Neural crest cell (in vitro differentiated cells): ENCODE measurements around the gene CHMP1B. TPM values are rescaled to one million over a fixed set of nuclear protein-coding genes. Genes with fewer than 3 reads are reported as not detected.

Experiments
- DNase-seq: peaks from one replicate; pipeline ENCODE4 v3.0.0; 2021; ENCODE audit warnings: low read depth, mixed read lengths, low spot score
- H3K27ac Mint-ChIP-seq: one replicate; pipeline ENCODE4 v1.8.0; 2021; ENCODE audit warnings: mild to moderate bottlenecking, mixed read lengths; ENCODE audit not compliant: unreplicated experiment
- H3K27me3 Mint-ChIP-seq: 2 replicates; pipeline ENCODE4 v1.8.0; 2021; ENCODE audit warnings: low read depth, mild to moderate bottlenecking, mixed read lengths
- H3K36me3 Mint-ChIP-seq: 2 replicates; pipeline ENCODE4 v1.8.0; 2021; ENCODE audit warnings: low read depth, mild to moderate bottlenecking, mixed read lengths
- H3K4me1 Mint-ChIP-seq: 2 replicates; pipeline ENCODE4 v1.8.0; 2021; ENCODE audit warnings: mixed read lengths
- H3K4me3 Mint-ChIP-seq: one replicate; pipeline ENCODE4 v1.8.0; 2021; ENCODE audit warnings: mild to moderate bottlenecking, mixed read lengths
- H3K9me3 Mint-ChIP-seq: 2 replicates; pipeline ENCODE4 v1.8.0; 2021; ENCODE audit warnings: mixed read lengths
- total RNA-seq: library from RNA; stranded (reverse); gene quantifications from 2 replicates; pipeline ENCODE4 v1.2.1, GENCODE V29; 2021
- TF ChIP-seq, protein P1 (sequence below): fragments of 200-600 bp; sonication (generic); conservative IDR thresholded peaks from 2 replicates; pipeline ENCODE4 v1.5.0; 2021; ENCODE audit warnings: antibody characterized with exemption, mild to moderate bottlenecking

The CHMP1B gene
- total RNA-seq, 1 donor from 2014 or later: 23.7 TPM

DNA sequence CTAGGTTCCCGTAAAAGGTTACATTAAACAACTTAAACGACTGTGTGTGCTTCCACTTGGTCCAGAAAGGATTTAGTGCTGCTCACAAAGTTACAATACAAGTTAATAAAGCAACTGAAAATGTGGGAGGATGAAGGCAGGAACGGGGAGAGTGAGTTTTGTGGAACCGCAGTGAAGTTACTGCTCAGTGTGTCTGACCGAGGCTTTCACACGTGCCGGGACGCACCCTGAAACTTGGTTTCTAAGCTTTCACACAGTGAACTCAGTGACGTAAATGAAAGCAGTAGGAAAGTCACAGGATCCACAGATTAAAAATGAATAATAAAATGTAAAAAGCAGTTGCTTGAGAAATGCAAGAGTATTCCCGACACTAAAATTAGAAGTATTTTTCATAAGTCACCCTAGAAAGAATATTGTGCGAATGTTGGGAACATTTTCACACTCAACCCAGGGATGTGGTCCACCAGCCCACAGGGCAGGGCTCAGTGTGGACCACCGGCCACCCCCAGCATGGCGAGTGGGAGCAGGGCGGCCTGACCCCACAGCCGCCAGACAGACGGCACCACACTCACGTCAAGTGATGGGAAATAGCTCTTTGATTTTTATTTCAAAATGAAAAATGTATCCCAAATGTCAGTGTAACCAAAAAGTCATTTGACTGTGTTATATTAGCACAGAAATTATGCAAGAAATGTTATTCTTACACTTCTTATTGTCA, 32.6 kb upstream of the CHMP1B start:
- Mint-ChIP-seq H3K9me3 (no peaks in the 10 kb centered on the region), H3K4me1 (peaks cover 3% of the 10 kb centered on the region), H3K36me3 (no peaks in the 10 kb centered on the region), H3K4me3 (no peak overlapping the region), H3K27ac (no peak overlapping the region), H3K27me3 (no peaks in the 10 kb centered on the region)
- DNase-seq: no peak
- TF ChIP-seq, protein P1, sequence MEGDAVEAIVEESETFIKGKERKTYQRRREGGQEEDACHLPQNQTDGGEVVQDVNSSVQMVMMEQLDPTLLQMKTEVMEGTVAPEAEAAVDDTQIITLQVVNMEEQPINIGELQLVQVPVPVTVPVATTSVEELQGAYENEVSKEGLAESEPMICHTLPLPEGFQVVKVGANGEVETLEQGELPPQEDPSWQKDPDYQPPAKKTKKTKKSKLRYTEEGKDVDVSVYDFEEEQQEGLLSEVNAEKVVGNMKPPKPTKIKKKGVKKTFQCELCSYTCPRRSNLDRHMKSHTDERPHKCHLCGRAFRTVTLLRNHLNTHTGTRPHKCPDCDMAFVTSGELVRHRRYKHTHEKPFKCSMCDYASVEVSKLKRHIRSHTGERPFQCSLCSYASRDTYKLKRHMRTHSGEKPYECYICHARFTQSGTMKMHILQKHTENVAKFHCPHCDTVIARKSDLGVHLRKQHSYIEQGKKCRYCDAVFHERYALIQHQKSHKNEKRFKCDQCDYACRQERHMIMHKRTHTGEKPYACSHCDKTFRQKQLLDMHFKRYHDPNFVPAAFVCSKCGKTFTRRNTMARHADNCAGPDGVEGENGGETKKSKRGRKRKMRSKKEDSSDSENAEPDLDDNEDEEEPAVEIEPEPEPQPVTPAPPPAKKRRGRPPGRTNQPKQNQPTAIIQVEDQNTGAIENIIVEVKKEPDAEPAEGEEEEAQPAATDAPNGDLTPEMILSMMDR: no peak

DNA sequence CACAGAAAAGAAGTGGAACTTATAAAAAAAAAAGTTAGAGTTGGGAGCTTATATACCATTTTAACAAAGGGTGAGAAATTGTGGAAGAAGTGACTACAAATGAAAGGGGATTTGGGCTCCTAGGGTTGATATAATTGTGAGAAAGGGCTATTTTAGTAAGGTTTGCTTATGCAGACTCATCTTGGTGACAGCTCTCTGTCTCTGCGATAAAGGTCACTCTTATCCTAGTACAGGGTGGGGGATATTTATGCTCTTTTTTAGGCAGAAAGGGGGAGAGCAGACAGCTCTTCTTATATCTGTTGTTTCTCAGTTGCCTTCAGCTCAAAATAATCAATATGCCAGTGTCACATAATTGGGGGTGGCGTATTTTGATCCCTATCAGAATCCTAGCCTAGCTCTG, 31.3 kb upstream of the CHMP1B start:
- Mint-ChIP-seq H3K4me1 (peaks cover 3% of the 10 kb centered on the region), H3K27ac (no peak overlapping the region), H3K9me3 (no peaks in the 10 kb centered on the region), H3K36me3 (no peaks in the 10 kb centered on the region), H3K27me3 (no peaks in the 10 kb centered on the region), H3K4me3 (no peak overlapping the region)
- DNase-seq: no peak
- TF ChIP-seq, protein P1: no peak

DNA sequence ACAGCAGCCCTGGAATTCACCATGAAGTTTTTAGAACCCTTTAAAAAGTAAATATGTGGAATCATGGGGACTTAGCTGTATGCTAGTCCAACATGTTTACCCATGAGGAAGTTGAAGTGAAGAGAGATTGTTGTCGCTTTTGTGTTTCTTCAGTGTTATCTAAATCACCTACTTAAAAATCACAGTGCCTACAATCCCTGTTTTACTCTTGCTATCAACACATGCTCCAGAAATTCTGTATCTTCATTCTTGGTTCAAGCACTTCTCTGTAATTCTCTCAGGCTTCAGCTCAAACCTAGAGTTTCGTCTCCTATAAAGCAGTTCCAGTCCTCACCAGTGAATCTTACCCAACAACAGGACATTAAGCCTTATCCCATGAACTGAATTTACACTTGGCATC, 30.5 kb upstream of the CHMP1B start:
- TF ChIP-seq, protein P1: no peak
- H3K27ac Mint-ChIP-seq: no peak overlapping the region

DNA sequence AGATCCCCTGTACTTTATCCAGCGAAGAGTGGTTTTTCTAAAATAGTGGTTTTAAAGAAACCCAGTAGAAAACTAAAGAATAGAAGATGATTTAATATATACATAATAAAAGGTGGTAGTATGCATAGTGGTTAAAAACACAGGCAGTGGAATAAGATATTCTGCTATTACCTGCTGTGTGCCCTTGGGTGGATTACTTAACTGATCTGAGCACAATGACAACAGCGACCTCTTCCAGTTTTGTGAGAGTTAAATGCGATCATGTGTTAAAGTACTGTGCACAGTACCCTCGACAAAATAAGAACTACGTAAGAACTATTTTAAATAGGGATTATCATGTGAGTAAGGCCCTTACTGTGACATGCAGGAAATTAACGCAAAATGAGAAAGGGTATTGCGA, 30.0 kb upstream of the CHMP1B start:
- no peak for DNase-seq
- H3K4me1 Mint-ChIP-seq: peaks cover 3% of the 10 kb centered on the region
- H3K27me3 Mint-ChIP-seq: no peaks in the 10 kb centered on the region
- no peaks in the 10 kb centered on the region for H3K9me3 Mint-ChIP-seq
- no peaks in the 10 kb centered on the region for H3K36me3 Mint-ChIP-seq
- no peak overlapping the region for H3K4me3 Mint-ChIP-seq
- TF ChIP-seq, protein P1: no peak
- H3K27ac Mint-ChIP-seq: no peak overlapping the region

More for the DNA sequence above, 30.5 kb upstream of the CHMP1B start:
- no peak overlapping the region for H3K4me3 Mint-ChIP-seq
- H3K9me3 Mint-ChIP-seq: no peaks in the 10 kb centered on the region
- no peak for DNase-seq
- H3K27me3 Mint-ChIP-seq: no peaks in the 10 kb centered on the region
- H3K4me1 Mint-ChIP-seq: peaks cover 3% of the 10 kb centered on the region
- H3K36me3 Mint-ChIP-seq: no peaks in the 10 kb centered on the region

DNA sequence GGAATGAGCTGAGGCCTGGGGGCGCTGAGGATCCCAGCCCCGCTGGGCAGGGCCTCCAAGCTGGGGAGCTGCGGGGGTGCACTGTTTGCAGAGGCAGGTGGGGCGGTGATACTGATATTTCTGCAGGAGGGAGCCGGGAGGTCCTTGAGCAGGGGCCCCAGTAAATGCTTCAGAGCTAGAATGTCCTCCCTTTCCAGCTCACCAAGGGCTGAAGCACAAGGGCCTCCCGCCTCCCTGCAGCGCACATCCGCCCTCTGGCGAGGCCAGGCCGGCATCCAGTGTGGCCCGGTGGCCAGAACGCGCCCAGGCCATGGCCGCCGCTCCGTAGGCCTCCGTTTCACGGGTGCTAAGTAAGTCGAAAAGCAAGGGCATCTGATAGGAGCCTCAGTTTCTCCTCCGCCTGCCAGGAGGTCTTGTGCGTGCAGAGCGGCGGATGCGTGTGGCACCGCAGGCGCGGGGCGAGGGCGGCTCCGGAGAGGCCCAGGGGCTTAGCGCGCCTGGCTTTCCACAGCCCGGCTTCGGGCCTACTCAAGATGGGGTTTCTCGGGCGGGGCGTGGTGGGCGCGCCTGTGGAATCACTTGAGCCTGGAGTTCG, 29.5 kb upstream of the CHMP1B start:
- no peaks in the 10 kb centered on the region for H3K9me3 Mint-ChIP-seq
- H3K27me3 Mint-ChIP-seq: no peaks in the 10 kb centered on the region
- H3K27ac Mint-ChIP-seq: no peak overlapping the region
- H3K4me1 Mint-ChIP-seq: peaks cover 3% of the 10 kb centered on the region
- no peak for DNase-seq
- no peaks in the 10 kb centered on the region for H3K36me3 Mint-ChIP-seq
- TF ChIP-seq, protein P1: no peak
- no peak overlapping the region for H3K4me3 Mint-ChIP-seq
